22Rv1 (cell line): ENCODE results near the gene TAX1BP3.

Experiments
- CTCF ChIP-seq: fragments of 450-650 bp; IDR thresholded peaks from 2 replicates; pipeline ENCODE4 v1.5.1; 2017; ENCODE audit warnings: mild to moderate bottlenecking
- ZFX ChIP-seq: fragments of 450-650 bp; IDR thresholded peaks from 2 replicates; pipeline ENCODE4 v1.6.1; 2017; ENCODE audit warnings: antibody characterized with exemption, borderline replicate concordance

DNA sequence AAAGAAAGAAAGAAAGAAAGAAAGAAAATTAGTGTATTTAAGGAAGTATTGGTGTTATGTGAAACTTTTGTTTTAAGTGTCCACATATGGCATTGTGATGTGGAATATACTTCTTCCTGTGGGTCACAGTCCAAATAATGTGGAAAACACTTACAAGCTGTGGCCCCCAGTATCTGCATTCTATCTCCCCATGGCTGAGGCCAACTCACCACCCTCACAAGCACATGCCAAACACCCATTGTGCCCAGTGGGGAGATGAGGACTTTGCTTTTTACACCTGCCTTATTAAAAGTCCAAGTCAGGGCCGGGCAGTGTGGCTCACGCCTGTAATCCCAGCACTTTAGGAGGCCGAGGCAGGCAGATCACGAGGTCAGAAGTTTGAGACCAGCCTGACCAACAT, 31.6 kb upstream of the TAX1BP3 start:
- no peak for TF ChIP-seq CTCF
- TF ChIP-seq ZFX, result no peak
